HG03064 (cell line): ENCODE results near the gene PLPP3.

Source experiments
- ATAC-seq: cut with Tn5 transposase; IDR thresholded peaks from one replicate; pipeline ENCODE4 v1.9.1; 2021; ENCODE audit warnings: low read depth; ENCODE audit not compliant: unreplicated experiment

The PLPP3 gene

GRCh38 chr1:56468518-56468917 is 110.8 kb downstream of the PLPP3 start:
- ATAC-seq: no peak

GRCh38 chr1:56466538-56466937 is 112.8 kb downstream of the PLPP3 start:
- ATAC-seq: no peak

GRCh38 chr1:56464294-56464693 is 115.1 kb downstream of the PLPP3 start:
- ATAC-seq: no peak

GRCh38 chr1:56463376-56463775 is 116.0 kb downstream of the PLPP3 start:
- ATAC-seq: no peak

- no peak for ATAC-seq
Measured at GRCh38 chr1:56462209-56462608, 117.2 kb downstream of the PLPP3 start.

- ATAC-seq: no peak
Measured at GRCh38 chr1:56461158-56462127, 117.9 kb downstream of the PLPP3 start.

- ATAC-seq: no peak
Measured at GRCh38 chr1:56459260-56459659, 120.1 kb downstream of the PLPP3 start.

GRCh38 chr1:56457756-56458375 is 121.5 kb downstream of the PLPP3 start:
- no peak for ATAC-seq

GRCh38 chr1:56456435-56457101 is 122.8 kb downstream of the PLPP3 start:
- ATAC-seq: no peak

- ATAC-seq: no peak
Measured at GRCh38 chr1:56453417-56454078, 125.8 kb downstream of the PLPP3 start.

- no peak for ATAC-seq
Measured at GRCh38 chr1:56453016-56453415, 126.3 kb downstream of the PLPP3 start.

GRCh38 chr1:56452027-56453011 is 127.0 kb downstream of the PLPP3 start:
- ATAC-seq: no peak

- no peak for ATAC-seq
Measured at GRCh38 chr1:56451491-56451890, 127.9 kb downstream of the PLPP3 start.

GRCh38 chr1:56450004-56450666 is 129.2 kb downstream of the PLPP3 start:
- no peak for ATAC-seq

- ATAC-seq: no peak
Measured at GRCh38 chr1:56448529-56449300, 130.6 kb downstream of the PLPP3 start.

GRCh38 chr1:56447823-56448222 is 131.5 kb downstream of the PLPP3 start:
- ATAC-seq: no peak

GRCh38 chr1:56446531-56447098 is 132.7 kb downstream of the PLPP3 start:
- ATAC-seq: no peak
